SU-DHL-6 (cell line): ENCODE measurements around the gene SYK.

Source experiments
- EZH2phosphoT487 ChIP-seq: fragments of 200-600 bp; sonication (generic), shearing (Covaris generic); conservative IDR thresholded peaks from 2 replicates; pipeline ENCODE4 v1.6.1; 2018; ENCODE audit warnings: mild to moderate bottlenecking, antibody characterized with exemption, low read length, moderate library complexity, mixed read lengths
- TF ChIP-seq, protein P1 (sequence below): fragments of 200-600 bp; sonication (generic); IDR thresholded peaks from one replicate; pipeline ENCODE4 v1.5.1; 2017; ENCODE audit warnings: antibody characterized with exemption, mild to moderate bottlenecking, low read length, moderate library complexity; ENCODE audit not compliant: insufficient read depth, poor library complexity, severe bottlenecking

DNA sequence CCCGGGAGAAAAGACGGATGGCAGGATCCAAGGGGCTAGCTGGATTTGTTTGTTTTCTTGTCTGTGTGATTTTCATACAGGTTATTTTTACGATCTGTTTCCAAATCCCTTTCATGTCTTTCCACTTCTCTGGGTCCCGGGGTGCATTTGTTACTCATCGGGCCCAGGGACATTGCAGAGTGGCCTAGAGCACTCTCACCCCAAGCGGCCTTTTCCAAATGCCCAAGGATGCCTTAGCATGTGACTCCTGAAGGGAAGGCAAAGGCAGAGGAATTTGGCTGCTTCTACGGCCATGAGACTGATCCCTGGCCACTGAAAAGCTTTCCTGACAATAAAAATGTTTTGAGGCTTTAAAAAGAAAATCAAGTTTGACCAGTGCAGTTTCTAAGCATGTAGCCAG, 94.2 kb downstream of the SYK start:
- TF ChIP-seq, protein P1, sequence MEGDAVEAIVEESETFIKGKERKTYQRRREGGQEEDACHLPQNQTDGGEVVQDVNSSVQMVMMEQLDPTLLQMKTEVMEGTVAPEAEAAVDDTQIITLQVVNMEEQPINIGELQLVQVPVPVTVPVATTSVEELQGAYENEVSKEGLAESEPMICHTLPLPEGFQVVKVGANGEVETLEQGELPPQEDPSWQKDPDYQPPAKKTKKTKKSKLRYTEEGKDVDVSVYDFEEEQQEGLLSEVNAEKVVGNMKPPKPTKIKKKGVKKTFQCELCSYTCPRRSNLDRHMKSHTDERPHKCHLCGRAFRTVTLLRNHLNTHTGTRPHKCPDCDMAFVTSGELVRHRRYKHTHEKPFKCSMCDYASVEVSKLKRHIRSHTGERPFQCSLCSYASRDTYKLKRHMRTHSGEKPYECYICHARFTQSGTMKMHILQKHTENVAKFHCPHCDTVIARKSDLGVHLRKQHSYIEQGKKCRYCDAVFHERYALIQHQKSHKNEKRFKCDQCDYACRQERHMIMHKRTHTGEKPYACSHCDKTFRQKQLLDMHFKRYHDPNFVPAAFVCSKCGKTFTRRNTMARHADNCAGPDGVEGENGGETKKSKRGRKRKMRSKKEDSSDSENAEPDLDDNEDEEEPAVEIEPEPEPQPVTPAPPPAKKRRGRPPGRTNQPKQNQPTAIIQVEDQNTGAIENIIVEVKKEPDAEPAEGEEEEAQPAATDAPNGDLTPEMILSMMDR = no peak
- TF ChIP-seq EZH2phosphoT487 = no peak
